Measurements from ENCODE around the gene AFAP1L1.

AFAP1L1 gene

DNA sequence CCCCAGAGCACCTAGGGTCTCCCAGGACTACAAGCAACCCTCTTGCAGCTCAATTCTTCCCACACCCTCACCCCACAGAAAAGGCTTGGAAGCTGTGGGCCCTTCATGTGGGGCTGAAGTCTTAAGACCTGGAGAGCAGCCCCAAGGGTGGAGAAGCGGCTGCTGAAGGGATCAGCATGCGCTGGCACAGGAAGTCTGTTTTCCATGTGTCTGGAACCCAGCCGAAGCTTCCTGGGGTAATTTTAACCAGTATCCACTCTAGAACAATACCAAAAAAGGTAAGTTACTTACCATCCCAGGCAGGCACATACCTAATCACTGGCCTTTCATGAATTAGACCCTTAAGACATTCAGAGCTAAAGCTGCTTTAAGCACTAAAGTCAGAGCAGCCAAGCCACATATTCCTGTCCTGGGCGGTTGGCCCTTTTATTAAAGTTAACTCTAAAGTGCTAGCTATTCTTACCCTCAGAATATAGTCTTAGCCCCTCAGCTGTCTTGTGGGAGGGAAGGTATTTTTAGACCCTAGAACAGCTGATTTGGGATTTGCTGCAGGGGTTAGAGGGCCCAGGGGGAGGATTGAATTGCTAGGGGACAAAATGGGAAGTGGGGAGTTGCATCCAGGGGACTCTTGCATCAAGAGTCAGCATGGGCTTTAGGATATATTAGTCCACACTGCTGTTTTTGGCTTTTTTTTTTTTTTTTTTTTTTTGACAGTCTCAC, 100.6 kb downstream of the AFAP1L1 start:
- no peak for ATAC-seq
- TF ChIP-seq PPARA (CRISPR knock-in tag; IDR thresholded peaks at IDR 0.05; ENCODE audit: borderline replicate concordance) (no peak), RARB (CRISPR knock-in tag; IDR thresholded peaks at IDR 0.05) (no peak), CSDC2 (CRISPR knock-in tag; IDR thresholded peaks at IDR 0.05) (no peak), ZNF565 (CRISPR knock-in tag; conservative IDR thresholded peaks at IDR 0.05; ENCODE audit: low read depth) (no peak), OSR1 (CRISPR knock-in tag; IDR thresholded peaks at IDR 0.05) (no peak), ZNF70 (CRISPR knock-in tag; IDR thresholded peaks at IDR 0.05) (no peak), ZFP30 (CRISPR knock-in tag; IDR thresholded peaks at IDR 0.05) (no peak), ISL1 (CRISPR knock-in tag; IDR thresholded peaks at IDR 0.05) (no peak), TCF4 (CRISPR knock-in tag; IDR thresholded peaks at IDR 0.05; ENCODE audit: borderline replicate concordance) (no peak), ESRRG (CRISPR knock-in tag; IDR thresholded peaks at IDR 0.05) (no peak), GLIS3 (CRISPR knock-in tag; IDR thresholded peaks at IDR 0.05) (no peak), ZC3H10 (CRISPR knock-in tag; IDR thresholded peaks at IDR 0.05) (no peak), ZNF8 (CRISPR knock-in tag; IDR thresholded peaks at IDR 0.05) (no peak)
- TF ChIP-seq, protein P1, sequence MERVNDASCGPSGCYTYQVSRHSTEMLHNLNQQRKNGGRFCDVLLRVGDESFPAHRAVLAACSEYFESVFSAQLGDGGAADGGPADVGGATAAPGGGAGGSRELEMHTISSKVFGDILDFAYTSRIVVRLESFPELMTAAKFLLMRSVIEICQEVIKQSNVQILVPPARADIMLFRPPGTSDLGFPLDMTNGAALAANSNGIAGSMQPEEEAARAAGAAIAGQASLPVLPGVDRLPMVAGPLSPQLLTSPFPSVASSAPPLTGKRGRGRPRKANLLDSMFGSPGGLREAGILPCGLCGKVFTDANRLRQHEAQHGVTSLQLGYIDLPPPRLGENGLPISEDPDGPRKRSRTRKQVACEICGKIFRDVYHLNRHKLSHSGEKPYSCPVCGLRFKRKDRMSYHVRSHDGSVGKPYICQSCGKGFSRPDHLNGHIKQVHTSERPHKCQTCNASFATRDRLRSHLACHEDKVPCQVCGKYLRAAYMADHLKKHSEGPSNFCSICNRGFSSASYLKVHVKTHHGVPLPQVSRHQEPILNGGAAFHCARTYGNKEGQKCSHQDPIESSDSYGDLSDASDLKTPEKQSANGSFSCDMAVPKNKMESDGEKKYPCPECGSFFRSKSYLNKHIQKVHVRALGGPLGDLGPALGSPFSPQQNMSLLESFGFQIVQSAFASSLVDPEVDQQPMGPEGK (CRISPR knock-in tag; IDR thresholded peaks at IDR 0.05; ENCODE audit: borderline replicate concordance): no peak
- TF ChIP-seq, protein P2, sequence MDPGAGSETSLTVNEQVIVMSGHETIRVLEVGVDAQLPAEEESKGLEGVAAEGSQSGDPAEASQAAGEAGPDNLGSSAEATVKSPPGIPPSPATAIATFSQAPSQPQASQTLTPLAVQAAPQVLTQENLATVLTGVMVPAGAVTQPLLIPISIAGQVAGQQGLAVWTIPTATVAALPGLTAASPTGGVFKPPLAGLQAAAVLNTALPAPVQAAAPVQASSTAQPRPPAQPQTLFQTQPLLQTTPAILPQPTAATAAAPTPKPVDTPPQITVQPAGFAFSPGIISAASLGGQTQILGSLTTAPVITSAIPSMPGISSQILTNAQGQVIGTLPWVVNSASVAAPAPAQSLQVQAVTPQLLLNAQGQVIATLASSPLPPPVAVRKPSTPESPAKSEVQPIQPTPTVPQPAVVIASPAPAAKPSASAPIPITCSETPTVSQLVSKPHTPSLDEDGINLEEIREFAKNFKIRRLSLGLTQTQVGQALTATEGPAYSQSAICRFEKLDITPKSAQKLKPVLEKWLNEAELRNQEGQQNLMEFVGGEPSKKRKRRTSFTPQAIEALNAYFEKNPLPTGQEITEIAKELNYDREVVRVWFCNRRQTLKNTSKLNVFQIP (CRISPR knock-in tag; IDR thresholded peaks at IDR 0.05; ENCODE audit: borderline replicate concordance, low read depth): no peak
- TF ChIP-seq, protein P3, sequence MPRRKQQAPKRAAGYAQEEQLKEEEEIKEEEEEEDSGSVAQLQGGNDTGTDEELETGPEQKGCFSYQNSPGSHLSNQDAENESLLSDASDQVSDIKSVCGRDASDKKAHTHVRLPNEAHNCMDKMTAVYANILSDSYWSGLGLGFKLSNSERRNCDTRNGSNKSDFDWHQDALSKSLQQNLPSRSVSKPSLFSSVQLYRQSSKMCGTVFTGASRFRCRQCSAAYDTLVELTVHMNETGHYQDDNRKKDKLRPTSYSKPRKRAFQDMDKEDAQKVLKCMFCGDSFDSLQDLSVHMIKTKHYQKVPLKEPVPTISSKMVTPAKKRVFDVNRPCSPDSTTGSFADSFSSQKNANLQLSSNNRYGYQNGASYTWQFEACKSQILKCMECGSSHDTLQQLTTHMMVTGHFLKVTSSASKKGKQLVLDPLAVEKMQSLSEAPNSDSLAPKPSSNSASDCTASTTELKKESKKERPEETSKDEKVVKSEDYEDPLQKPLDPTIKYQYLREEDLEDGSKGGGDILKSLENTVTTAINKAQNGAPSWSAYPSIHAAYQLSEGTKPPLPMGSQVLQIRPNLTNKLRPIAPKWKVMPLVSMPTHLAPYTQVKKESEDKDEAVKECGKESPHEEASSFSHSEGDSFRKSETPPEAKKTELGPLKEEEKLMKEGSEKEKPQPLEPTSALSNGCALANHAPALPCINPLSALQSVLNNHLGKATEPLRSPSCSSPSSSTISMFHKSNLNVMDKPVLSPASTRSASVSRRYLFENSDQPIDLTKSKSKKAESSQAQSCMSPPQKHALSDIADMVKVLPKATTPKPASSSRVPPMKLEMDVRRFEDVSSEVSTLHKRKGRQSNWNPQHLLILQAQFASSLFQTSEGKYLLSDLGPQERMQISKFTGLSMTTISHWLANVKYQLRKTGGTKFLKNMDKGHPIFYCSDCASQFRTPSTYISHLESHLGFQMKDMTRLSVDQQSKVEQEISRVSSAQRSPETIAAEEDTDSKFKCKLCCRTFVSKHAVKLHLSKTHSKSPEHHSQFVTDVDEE (CRISPR knock-in tag; IDR thresholded peaks at IDR 0.05): no peak

DNA sequence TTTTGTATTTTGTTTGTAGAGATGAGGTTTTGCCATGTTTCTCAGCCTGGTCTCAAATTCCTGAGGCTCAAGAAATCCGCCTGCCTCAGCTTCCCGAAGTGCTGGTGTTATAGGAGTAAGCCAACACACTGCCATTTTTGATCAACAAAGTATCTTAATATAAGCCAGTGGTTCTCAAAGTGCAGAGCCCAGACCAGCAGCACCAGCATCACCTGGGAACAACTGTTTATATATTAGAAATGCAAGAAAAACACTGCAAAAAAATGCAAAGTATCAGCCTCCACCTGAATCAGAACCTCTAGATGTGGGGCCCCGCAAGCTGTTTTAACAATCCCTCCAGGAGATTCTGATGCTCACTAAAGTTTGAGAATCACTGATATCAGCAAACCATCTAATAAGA, 101.3 kb downstream of the AFAP1L1 start:
- TF ChIP-seq GLIS3 (CRISPR knock-in tag; IDR thresholded peaks at IDR 0.05): no peak
- TF ChIP-seq ZNF8 (CRISPR knock-in tag; IDR thresholded peaks at IDR 0.05): no peak
- TF ChIP-seq ESRRG (CRISPR knock-in tag; IDR thresholded peaks at IDR 0.05): no peak
- TF ChIP-seq, protein P2 (CRISPR knock-in tag; IDR thresholded peaks at IDR 0.05; ENCODE audit: borderline replicate concordance, low read depth): no peak
- no peak for TF ChIP-seq BACH2 (CRISPR knock-in tag; IDR thresholded peaks at IDR 0.05; ENCODE audit: borderline replicate concordance)
- TF ChIP-seq, protein P1 (CRISPR knock-in tag; IDR thresholded peaks at IDR 0.05; ENCODE audit: borderline replicate concordance): no peak
- no peak for TF ChIP-seq CSDC2 (CRISPR knock-in tag; IDR thresholded peaks at IDR 0.05)
- TF ChIP-seq, protein P3 (CRISPR knock-in tag; IDR thresholded peaks at IDR 0.05): no peak
- TF ChIP-seq ZNF70 (CRISPR knock-in tag; IDR thresholded peaks at IDR 0.05): no peak
- TF ChIP-seq PPARA (CRISPR knock-in tag; IDR thresholded peaks at IDR 0.05; ENCODE audit: borderline replicate concordance): no peak
- no peak for TF ChIP-seq ZFP30 (CRISPR knock-in tag; IDR thresholded peaks at IDR 0.05)
- TF ChIP-seq, protein P4, sequence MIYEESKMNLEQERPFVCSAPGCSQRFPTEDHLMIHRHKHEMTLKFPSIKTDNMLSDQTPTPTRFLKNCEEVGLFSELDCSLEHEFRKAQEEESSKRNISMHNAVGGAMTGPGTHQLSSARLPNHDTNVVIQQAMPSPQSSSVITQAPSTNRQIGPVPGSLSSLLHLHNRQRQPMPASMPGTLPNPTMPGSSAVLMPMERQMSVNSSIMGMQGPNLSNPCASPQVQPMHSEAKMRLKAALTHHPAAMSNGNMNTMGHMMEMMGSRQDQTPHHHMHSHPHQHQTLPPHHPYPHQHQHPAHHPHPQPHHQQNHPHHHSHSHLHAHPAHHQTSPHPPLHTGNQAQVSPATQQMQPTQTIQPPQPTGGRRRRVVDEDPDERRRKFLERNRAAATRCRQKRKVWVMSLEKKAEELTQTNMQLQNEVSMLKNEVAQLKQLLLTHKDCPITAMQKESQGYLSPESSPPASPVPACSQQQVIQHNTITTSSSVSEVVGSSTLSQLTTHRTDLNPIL (CRISPR knock-in tag; IDR thresholded peaks at IDR 0.05; ENCODE audit: low read depth): no peak
- TF ChIP-seq ARNTL (CRISPR knock-in tag; IDR thresholded peaks at IDR 0.05; ENCODE audit: borderline replicate concordance, low read depth): no peak
- no peak for TF ChIP-seq TOX (CRISPR knock-in tag; IDR thresholded peaks at IDR 0.05; ENCODE audit: borderline replicate concordance)
- no peak for TF ChIP-seq OSR1 (CRISPR knock-in tag; IDR thresholded peaks at IDR 0.05)
- no peak for TF ChIP-seq RARB (CRISPR knock-in tag; IDR thresholded peaks at IDR 0.05)
- TF ChIP-seq ISL1 (CRISPR knock-in tag; IDR thresholded peaks at IDR 0.05): no peak
- ATAC-seq: no peak
